GM18517 (cell line): ENCODE results near the gene BCR.
"Not testable (repeated sequence)": the region's sequence is repeated elsewhere in the genome, so short reads cannot be mapped to it uniquely, and the experiment has no call there.

Experiments
- ATAC-seq: cut with Tn5 transposase; IDR thresholded peaks from one replicate; pipeline ENCODE4 v1.9.1; 2021; ENCODE audit warnings: mild to moderate bottlenecking, moderate library complexity; ENCODE audit not compliant: unreplicated experiment

The BCR gene

DNA sequence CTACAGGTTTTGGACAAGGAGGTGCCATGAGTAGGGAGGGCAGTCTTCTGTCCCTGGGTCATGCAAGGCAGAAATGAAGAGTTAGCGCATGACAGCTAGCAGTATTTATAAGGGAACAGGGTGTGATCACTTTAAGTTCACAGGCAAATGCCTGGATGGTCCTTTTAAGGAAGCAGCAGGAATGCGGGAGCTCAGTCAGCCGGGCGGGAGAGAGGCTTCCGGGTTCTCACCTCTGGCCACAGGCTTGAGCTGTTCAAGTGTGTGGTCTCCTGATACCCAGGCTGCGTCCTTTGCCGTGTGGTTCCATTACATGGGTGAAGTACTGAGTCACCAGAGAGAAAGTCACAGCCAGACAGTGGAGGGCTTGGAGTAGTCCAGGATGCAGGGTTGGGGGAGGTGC lies 105.4 kb downstream of the BCR start:
- no peak for ATAC-seq

DNA sequence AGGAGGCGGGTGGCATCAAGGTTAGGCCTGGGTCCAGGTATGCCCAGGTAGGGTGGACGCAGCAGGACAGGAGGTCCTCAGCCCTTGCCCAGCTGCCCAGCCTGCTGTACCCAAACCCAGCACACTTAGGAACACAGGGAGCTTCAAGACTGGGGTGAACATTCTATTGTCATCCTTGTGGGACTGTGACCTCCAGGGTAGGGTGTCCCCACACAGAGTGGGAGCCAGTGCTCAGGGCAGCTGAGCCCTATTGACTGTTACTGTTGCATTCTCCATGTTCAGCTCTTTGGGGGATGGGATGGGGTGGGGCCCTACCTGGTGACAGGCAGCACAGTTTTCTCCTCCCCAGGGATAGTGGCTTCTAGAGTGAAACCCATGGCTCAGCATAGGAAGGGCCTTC lies 106.0 kb downstream of the BCR start:
- ATAC-seq, result no peak

DNA sequence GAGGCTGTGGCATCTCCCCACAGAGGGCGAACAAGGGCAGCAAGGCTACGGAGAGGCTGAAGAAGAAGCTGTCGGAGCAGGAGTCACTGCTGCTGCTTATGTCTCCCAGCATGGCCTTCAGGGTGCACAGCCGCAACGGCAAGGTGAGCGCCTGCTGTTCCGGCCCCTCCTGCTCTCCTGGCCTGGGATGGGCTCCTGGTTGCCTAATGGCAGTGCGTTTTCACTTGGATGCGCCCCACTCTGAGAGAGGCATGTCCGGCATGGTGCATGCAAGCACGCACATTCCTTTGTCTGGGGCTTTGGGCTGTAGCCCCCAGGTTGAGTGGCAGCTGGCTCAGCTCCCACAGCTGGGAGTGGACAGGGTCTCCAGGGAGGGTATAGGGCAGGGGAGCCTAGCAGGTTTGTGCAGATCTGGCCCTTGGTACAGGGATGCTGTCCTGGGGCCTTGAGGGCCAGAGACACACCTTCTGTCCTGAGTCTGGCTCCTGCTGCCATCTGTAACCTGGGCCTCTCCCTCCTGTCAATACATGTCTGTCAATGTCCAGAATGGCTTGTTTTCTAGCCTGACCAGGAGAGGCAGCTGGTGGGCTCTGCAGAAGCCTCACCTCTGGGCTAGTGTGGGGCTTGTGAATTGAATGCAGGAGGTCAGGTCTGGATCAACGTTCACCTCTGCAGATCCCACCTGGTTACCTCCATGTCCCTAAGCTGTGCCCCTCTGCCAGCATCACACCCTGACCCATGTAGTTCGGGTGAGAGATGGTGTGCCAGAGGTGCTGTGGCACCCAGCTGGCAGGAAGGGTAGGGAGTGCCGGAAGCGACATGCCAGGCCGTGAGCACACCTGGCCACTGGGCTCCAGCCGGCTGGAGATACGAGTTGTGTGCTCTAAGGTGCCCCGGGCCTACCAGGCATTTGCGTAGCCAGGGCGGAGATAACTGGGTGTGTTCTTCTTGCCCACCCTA lies 107.1 kb downstream of the BCR start:
- ATAC-seq, result no peak

DNA sequence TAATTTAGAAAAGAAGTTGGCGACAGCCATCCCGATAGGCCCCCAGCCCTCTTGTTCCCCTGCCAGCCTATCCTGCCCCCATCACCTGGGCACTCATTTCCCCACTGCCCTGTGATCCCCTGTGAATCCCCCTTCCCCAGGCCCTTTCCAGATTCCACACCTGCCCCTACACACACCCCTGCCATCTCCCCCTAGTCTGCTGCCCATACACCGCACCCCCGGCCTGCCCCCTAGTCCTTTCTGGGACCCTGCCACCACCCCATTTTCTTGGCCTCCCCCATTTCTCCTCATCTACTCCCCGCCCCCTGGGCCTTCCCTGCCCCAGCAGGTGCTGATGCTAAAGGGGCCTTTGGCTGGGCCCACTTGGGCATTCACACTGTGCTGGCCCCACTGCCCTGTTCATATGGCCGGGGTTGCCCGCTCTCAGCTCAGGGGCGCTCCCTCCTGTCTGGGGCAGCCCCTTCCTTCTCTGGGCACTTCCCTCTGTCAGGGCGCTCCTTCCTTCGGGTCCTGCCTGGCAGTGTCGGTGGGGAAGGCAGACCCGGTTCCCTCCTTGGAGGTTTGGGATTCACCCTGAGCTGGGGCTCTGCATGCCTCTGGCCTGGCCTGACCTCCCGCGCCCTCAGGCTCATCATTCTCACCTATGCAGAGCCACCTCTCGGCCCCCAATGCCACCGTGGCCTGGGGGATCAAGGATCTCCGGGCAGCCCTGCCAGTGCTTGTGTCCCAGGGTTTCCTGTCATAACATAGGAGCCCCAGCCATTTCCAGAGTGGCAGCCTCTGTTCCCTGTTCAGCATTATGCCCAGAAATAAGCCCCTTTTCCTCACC lies 108.2 kb downstream of the BCR start:
- ATAC-seq, result no peak

DNA sequence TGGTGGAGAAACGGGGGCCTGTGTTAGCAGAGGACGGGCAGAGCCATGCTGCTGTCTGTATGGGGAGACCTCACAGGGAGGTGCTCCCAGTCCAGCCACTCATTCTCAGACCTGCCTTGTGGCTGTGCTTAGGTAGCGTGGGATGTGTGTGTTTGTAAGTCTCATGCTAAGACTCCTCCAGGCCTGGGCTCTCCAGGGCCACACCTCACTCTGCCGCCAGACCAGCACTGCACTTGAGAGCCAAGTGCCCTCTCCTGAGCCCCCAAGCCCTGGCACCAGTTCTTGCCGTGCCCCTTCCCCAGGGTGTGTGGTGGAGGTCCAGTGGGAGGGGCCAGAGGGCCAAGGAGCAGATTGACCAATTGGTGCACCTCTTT lies 108.8 kb downstream of the BCR start:
- no peak for ATAC-seq

DNA sequence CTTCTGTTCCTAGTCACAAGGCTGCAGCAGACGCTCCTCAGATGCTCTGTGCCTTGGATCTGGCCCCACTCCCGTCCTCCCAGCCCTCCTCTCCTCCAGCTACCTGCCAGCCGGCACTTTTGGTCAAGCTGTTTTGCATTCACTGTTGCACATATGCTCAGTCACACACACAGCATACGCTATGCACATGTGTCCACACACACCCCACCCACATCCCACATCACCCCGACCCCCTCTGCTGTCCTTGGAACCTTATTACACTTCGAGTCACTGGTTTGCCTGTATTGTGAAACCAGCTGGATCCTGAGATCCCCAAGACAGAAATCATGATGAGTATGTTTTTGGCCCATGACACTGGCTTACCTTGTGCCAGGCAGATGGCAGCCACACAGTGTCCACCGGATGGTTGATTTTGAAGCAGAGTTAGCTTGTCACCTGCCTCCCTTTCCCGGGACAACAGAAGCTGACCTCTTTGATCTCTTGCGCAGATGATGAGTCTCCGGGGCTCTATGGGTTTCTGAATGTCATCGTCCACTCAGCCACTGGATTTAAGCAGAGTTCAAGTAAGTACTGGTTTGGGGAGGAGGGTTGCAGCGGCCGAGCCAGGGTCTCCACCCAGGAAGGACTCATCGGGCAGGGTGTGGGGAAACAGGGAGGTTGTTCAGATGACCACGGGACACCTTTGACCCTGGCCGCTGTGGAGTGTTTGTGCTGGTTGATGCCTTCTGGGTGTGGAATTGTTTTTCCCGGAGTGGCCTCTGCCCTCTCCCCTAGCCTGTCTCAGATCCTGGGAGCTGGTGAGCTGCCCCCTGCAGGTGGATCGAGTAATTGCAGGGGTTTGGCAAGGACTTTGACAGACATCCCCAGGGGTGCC lies 109.8 kb downstream of the BCR start:
- no peak for ATAC-seq

DNA sequence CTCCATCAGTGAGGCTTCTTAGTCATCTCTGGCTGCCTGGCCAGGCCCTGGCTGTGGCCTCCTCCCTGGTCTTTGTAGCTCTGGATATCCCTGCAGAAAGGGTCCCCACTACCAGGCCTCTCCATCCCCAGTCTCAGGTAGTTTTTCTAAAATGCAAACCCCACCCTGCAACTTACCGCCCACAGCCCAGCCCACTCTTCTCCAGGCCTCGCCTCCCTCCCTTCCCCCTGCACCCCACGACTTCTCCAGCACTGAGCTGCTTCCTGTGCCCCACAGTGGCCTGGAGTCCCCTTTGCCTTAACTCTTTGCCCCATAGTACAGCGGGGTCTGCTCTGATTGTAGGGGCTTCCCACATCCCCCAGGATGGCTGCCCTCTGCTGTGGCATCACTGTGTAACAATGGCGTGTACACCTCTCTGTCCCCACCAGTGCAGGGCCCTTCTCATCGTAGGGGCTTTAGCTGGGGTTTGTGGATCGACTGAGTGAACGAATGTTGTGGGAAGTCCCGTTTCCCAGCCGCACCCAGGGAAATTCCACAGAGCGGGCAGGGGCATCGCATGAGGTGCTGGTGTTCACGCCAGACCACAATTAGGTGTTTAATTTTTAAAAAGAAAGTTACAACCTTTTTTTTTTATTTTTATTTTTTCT lies 111.6 kb downstream of the BCR start:
- ATAC-seq, result no peak

DNA sequence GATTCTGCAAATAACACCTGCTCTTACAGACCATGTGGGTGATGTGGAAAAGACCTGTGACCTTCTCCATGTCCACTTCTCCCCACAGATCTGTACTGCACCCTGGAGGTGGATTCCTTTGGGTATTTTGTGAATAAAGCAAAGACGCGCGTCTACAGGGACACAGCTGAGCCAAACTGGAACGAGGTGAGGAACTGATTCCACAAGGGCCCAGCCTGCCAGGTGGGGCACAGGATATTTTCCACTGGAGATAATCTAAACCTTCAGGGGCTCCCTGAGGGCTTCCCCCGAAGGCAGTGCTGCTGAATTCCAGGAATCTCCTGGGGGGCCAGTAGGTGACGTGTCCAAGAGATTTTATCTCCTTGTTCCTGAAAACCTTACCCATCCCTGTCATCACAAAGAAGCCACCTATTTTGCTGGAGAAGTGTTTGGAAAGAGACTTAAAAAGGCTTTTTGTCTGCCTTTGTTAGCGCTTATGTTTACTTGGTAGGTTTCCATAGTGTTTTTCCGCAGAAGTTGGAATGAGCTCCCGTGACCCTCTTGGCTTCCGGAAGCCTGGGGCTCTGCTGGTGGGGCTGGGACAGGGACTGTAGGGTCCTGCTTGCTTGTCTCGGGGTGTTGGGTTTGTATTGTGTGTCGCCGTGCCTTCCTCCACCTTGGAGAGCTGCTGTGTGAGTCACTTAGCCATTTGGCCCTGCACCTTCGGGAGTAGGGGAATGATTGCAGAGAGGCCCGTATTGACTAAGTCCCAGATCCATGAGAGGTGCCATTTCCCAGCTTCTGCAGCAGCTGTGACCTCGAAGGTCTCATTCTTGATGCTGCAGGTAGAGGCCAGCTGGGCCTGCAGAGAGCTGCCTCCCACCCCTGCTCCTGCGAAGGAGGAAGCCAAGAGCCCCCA lies 112.4 kb downstream of the BCR start:
- ATAC-seq, result no peak

DNA sequence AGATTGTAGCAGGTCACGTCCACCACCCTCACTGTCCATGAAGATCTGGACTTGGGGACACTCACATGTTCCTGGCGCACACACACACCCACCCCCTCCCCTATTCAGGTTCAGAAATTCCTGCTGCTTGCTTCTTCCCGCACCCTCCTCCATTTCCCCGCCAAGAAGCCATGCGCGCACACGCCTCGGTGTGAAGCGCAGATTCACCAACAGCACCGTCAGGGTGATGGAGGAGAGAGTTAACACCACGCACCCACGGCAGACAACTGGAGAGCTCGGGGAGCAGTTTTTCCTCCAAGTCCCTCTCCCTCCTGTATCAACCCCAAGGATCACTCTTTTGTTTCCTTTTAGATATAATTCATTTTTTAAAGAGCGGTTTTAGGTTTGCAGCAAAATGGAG lies 113.4 kb downstream of the BCR start:
- no peak for ATAC-seq

DNA sequence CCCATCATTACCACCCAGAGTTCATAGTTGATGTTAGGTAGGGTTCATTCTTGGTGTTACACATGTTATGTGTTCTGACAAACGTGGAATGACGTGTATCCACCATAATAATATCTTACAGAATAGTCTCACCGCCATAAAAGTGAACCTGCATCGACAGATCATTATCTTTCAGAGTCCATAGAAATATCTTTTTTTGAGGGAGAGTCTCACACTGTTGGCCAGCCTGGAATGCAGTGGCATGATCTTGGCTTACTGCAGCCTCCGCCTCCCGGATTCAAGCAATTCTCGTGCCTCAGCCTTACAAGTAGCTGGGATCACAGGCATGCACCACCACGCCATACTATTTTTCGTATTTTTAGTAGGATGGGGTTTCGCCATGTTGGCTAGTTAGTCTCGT lies 113.9 kb downstream of the BCR start:
- no peak for ATAC-seq

DNA sequence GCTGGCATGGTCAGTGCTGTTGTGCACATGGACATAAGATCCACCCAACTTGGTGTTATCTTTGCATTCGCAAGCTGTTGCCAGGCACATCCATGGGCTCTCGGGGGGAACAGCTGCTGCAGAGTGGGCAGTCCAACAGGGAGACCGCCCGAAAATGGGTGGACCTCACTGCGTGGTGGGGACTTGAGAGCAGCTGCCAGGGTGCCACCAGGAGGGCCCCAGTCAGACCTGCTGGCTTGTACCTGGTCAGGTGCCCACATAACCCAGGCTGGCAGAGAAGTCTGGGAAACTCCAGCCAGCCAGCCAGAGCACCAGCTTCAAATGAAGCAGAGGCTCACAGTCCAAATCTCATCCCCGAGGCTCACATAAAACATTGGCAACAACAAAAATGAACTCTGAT lies 120.2 kb downstream of the BCR start:
- ATAC-seq, result no peak

DNA sequence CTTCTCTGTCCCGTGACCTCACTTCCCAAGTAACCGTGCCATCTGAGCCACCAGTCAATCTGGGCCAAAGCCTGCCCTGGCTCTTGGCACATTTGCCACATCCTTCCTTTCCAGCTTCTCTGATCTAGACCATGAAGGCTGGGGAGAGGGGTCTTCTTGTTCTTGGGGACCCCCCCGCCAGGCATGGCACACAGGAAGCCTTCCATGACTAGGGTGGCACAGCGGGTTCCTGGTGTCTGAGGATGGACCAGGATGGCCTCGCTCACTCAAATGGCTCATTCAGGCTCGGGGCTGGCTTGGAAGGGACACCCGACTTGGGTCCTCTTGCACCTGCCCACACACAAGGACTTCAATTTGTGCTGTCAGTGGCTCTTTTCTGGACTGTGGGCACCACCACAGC lies 121.3 kb downstream of the BCR start:
- ATAC-seq, result no peak

DNA sequence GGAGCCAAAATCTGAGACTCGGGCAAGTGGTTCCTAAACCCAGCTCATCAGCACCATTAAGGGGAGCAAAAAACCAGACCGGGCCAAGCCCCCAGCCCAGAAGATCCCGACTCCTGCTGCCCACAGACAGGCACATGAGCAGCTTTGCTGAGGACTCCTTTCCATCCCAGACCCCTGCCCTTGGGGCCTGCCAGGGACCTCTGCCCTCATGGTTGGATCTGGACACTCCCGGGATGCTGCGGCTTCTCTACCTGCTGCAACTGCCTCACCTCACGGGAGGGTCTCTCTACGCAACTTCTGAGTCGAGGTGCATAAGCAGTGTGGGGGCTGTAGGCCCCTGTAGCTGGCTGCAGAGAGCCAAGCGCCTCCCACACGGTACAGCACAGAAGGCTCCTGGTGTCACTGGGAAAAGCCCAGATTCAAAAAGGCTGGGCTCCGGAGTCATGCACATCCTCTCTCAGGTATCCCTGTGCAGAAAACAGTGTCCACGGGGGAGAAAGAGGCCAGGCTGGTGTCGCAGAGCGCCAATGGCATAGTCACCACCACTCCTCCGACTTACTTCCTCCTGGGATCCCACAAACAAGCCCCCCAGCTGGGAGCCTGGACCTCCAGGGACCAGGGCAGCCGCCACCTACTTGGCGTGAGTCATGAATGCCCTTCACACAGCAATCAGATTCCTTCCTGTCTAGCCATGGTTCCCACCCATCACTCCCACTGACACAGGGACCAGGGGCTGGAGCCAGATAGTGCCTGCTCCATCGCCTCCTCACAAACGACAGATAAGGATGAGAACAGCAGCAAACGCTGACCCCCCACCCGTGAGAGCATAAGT lies 122.1 kb downstream of the BCR start:
- ATAC-seq, result no peak

DNA sequence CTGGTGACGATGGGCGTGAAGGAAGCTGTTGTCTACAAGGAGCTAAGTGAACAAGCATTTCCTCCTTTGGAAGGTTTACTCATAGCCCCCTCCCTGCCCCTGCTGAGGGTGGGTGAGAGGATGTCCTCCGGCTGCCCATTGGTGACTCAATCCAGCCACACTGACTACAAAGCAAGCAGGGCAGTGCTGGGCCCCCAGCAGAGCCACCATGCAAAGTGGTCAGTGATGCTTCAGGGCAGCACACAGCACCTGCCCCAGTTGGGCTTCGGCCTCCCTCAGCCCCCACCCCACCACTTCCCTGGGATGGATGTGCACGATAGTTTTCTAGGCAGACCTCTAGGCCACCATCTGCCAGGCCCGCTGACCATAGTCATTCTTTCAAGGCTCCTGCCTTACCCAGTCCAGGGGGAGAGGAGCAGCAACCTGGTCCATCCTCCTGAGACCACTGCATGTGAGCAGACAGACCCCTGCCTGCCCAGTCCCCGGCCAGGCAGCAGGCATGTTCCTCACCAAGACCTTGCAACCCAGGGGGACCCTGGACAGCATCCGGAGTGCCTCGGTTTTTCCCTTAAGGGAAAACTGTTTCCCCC lies 125.1 kb downstream of the BCR start:
- no peak for ATAC-seq

DNA sequence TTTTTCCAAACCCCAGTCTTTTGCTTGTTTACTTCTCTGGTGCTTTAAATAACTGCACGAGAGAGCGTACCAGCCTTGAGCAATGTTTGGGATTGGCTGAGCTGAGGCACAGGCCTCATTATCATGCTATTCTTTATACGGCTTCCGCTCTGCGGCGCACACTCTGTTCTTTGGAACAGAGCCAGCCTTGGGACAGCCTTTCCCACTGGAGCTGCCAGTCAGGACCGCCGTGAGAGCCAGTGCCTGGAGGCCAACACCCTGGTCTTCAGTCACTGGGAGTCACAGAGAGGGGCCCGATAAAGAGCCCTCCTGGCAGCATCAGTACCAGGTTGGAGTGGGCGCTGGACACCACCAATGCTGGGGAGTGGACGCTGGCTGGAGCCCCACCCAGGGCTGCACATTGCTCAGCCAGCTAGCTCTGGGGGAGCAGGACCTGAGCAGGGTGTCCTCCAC lies 125.6 kb downstream of the BCR start:
- no peak for ATAC-seq

DNA sequence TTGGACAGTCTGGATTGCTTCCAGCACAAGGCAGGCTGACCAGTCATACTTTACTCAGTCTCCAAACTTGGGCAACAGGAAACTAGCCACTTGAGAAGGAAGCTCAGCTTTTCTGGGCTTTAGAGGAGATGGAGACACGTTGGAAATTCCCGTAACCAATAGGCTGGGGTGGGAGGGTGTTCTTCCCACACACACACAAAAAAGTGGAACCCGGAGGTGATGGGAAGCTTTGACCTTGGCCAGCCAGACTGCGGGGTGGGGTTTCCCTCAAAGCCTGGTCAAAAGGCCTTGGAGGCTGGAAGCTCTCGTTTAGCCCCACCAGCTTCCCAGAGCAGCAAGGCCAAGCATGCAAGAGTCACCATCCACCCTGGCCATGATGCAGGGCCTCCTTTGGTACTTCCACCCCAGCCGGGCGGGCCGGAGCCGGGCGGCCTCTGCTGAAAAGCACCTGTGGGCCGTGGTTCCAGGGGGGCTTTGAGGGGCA lies 126.2 kb downstream of the BCR start:
- no peak for ATAC-seq

DNA sequence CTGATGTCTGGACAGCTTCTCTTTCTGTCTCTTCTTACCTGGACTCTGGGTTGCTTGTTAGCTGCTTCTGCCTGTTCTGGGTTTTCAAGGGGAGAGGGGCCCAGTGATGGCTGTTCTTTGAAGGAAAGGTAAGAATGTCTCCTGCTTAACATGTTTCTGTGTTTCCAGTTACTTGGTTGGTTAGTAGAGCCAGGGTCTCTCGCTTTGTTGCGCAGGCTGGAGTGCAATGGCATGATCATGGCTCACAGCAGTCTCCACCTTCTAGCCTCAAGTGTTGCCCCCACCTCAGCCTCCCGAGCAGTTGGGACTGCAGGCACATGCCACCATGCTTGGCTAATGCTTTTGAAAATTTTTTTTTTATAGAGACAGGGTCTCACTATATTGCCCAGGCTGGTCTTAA lies 126.6 kb downstream of the BCR start:
- ATAC-seq, result no peak

DNA sequence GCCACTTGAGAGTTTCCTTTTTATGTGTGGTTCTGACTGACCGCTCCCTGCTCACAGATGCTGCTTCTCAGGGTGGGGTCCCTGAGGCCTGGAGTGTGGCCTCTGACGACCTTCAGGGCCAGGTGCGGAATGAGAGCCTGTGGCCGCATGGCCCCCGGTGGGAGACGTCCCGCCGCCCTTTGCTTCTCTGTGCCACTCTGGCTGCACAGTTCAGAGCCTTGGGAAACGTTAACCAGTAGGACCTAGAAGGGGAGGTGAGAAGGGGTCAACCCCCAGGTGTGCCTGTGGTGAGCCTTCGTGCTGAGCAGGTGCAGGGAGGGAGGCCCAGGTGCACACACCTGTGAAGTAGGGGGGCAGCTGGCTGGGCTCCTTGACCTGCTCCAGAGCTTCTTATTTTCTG lies 127.2 kb downstream of the BCR start:
- not testable (repeated sequence) for ATAC-seq
